ENCODE data around the gene TTC39C. TPM values are rescaled to one million over a fixed set of nuclear protein-coding genes. Genes with fewer than 3 reads are reported as not detected.
A peak's percentile ranks its signal among the peaks of the same experiment; 100 is the strongest.

Gene TTC39C
- total and polyA plus RNA-seq, 2 experiments from 2014 or later, result 69.4 to 136 TPM

GRCh38 chr18:24173997-24174396, 159.4 kb downstream of the TTC39C start:
- Mint-ChIP-seq H3K9me3 (no peaks in the 10 kb centered on the region), H3K4me3 (no peak overlapping the region), H3K27ac (peak overlapping the region; percentile 21), H3K27me3 (ENCODE audit: insufficient read depth, low read depth, poor library complexity) (no peaks in the 10 kb centered on the region), H3K36me3 (ENCODE audit: low read depth) (peaks cover 21% of the 10 kb centered on the region; the same call in 2 of the 3 replicates), H3K4me1 (peaks cover 3% of the 10 kb centered on the region; the same call in 2 of the 3 replicates)
- Histone ChIP-seq H3K4me1 (ENCODE audit: insufficient read depth) (peaks cover 5% of the 10 kb centered on the region; the same call in 1 of the 2 replicates), H3K4me2 (no peak overlapping the region), H2AFZ (no peak overlapping the region), H3K79me2 (replicated peaks; ENCODE audit: insufficient read depth) (no peaks in the 10 kb centered on the region), H3K9me2 (ENCODE audit: insufficient read depth) (no peaks in the 10 kb centered on the region), H3K36me3 (ENCODE audit: insufficient read depth) (no peaks in the 10 kb centered on the region; the same call in 1 of the 2 replicates), H4K20me1 (replicated peaks; ENCODE audit: insufficient read depth) (peaks cover 4% of the 10 kb centered on the region; the same call in 1 of the 2 replicates), H3K4me3 (no peak overlapping the region), H3F3A (replicated peaks; ENCODE audit: low read depth) (no peaks in the 10 kb centered on the region), H3K27ac (ENCODE audit: low read depth) (no peak overlapping the region), H3K27me3 (ENCODE audit: insufficient read depth) (no peaks in the 10 kb centered on the region)
- no peak for DNase-seq (ENCODE audit: low spot score)
- no peak for TF ChIP-seq ZNF462 (CRISPR knock-in tag; IDR thresholded peaks at IDR 0.05)
- no peak for TF ChIP-seq REST (IDR thresholded peaks at IDR 0.05; ENCODE audit: unreplicated experiment)
- no peak for TF ChIP-seq JUNB (IDR thresholded peaks at IDR 0.05; ENCODE audit: unreplicated experiment)
- ATAC-seq, result no peak

Data from GM23338 (cell line).